ENCODE data around the gene DOK5. TPM values are rescaled to one million over a fixed set of nuclear protein-coding genes. Genes with fewer than 3 reads are reported as not detected.

DOK5 gene
- total RNA-seq, 1 experiment from 2014 or later: not detected

DNA sequence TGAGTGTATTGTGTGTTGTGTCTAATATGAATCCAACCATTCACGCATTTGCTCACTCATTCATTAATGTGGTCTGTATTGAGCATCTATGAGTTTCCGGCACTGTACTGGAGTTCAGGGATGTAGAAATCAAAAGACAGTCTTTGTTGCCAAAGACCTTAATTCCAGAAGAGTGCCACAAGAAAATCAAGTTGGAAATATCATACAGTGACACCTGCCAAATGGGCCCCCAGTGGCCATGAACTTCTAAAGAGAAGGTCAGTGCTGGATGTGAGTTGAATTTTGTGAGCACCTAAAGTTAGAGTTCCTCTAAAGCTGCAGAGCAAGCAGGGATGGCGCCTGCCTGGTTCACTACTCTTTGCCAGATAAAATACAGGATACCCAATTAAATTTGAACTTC lies 175.9 kb downstream of the DOK5 start:
- Mint-ChIP-seq H3K27ac (ENCODE audit: unreplicated experiment) (no peak overlapping the region), H3K4me3 (ENCODE audit: unreplicated experiment) (no peak overlapping the region), H3K9me3 (ENCODE audit: unreplicated experiment) (no peaks in the 10 kb centered on the region), H3K36me3 (ENCODE audit: insufficient read depth, unreplicated experiment) (no peaks in the 10 kb centered on the region), H3K27me3 (ENCODE audit: insufficient read depth, unreplicated experiment) (peaks cover 3% of the 10 kb centered on the region), H3K4me1 (ENCODE audit: low read depth, unreplicated experiment) (no peaks in the 10 kb centered on the region)
- POLR2A ChIA-PET: no interaction called here
- Histone ChIP-seq H3K4me1 (peaks cover 7% of the 10 kb centered on the region), H3K36me3 (ENCODE audit: control insufficient read depth, insufficient read depth, low read length) (no peaks in the 10 kb centered on the region), H3K4me3 (ENCODE audit: low read depth, low read length) (no peak overlapping the region), H3K27me3 (replicated peaks; ENCODE audit: control insufficient read depth, insufficient read depth, low read length) (no peaks in the 10 kb centered on the region), H3K9me3 (no peaks in the 10 kb centered on the region)
- no TSS peak for BruUV-seq (replicated peaks)
- intact Hi-C loops (cut with micrococcal nuclease; ENCODE audit: unreplicated experiment): no loop called here
- CTCF ChIA-PET: no interaction called here
- no peak for DNase-seq
- TF ChIP-seq, protein P1, sequence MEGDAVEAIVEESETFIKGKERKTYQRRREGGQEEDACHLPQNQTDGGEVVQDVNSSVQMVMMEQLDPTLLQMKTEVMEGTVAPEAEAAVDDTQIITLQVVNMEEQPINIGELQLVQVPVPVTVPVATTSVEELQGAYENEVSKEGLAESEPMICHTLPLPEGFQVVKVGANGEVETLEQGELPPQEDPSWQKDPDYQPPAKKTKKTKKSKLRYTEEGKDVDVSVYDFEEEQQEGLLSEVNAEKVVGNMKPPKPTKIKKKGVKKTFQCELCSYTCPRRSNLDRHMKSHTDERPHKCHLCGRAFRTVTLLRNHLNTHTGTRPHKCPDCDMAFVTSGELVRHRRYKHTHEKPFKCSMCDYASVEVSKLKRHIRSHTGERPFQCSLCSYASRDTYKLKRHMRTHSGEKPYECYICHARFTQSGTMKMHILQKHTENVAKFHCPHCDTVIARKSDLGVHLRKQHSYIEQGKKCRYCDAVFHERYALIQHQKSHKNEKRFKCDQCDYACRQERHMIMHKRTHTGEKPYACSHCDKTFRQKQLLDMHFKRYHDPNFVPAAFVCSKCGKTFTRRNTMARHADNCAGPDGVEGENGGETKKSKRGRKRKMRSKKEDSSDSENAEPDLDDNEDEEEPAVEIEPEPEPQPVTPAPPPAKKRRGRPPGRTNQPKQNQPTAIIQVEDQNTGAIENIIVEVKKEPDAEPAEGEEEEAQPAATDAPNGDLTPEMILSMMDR (IDR thresholded peaks at IDR 0.05; ENCODE audit: insufficient read depth in 1 of 2, low read depth in 1 of 2, low read length in 1 of 2, severe bottlenecking in 1 of 2, unreplicated experiment in 1 of 2): no peak

DNA sequence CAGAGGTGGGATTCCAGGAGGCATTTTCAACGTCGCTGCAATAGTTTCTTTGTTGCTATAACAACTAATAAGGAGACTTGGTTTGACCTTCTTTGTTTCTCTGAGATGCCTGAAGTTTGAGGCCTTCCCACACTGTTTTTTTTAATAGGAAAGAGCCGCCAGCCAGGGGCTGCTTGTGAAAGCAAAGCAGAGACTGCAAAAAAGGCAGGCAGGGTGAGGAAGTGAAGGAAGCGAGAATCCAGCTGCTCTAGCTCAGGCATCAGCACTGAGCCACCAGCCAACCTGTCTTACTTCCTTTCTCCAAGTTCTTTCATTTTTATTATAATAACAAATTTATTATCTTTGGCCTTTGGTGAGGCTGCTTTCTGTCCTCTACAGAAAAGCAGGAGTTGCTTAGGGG lies 179.1 kb downstream of the DOK5 start:
- H3K4me3 ChIP-seq (ENCODE audit: low read depth, low read length): no peak overlapping the region
- DNase-seq: no peak
- CTCF ChIA-PET: no interaction called here
- Mint-ChIP-seq H3K27me3 (ENCODE audit: insufficient read depth, unreplicated experiment) (peaks cover 3% of the 10 kb centered on the region), H3K4me1 (ENCODE audit: low read depth, unreplicated experiment) (peaks cover 4% of the 10 kb centered on the region), H3K9me3 (ENCODE audit: unreplicated experiment) (peaks cover 10% of the 10 kb centered on the region), H3K27ac (ENCODE audit: unreplicated experiment) (no peak overlapping the region), H3K4me3 (ENCODE audit: unreplicated experiment) (no peak overlapping the region), H3K36me3 (ENCODE audit: insufficient read depth, unreplicated experiment) (no peaks in the 10 kb centered on the region)
- no TSS peak for BruUV-seq (replicated peaks)
- POLR2A ChIA-PET: no interaction called here
- TF ChIP-seq, protein P1 (IDR thresholded peaks at IDR 0.05; ENCODE audit: insufficient read depth in 1 of 2, low read depth in 1 of 2, low read length in 1 of 2, severe bottlenecking in 1 of 2, unreplicated experiment in 1 of 2): no peak
- H3K36me3 ChIP-seq (ENCODE audit: control insufficient read depth, insufficient read depth, low read length): no peaks in the 10 kb centered on the region
- H3K4me1 ChIP-seq: peaks cover 18% of the 10 kb centered on the region
- intact Hi-C loops (cut with micrococcal nuclease; ENCODE audit: unreplicated experiment): no loop called here
- H3K27me3 ChIP-seq (replicated peaks; ENCODE audit: control insufficient read depth, insufficient read depth, low read length): no peaks in the 10 kb centered on the region
- no peaks in the 10 kb centered on the region for H3K9me3 ChIP-seq

DNA sequence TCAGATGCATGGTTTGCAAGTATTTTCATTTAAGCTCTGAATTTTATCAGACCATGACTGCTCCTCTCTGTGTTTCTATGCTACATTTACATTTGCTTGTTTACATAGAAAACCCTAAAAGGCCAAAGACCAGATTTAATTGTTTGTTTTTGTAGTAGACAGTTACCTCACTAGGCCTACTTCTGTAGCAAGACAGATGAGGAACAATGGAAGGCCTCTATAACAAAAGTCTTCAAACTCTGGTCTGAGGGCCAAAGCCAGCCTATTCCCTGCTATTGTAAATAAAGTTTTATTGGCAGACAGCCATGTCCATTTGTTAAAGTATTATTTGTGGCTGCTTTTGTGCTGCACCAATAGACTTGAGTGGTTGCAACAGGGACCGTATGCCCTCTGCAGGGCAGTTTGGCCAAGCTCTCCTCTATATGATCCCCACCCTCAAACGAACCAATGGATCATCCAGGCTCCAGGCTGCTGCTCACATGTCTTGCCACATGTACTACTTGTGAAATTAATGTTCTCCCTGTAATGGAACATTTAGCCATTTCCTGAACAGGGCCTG lies 182.0 kb downstream of the DOK5 start:
- Mint-ChIP-seq H3K9me3 (ENCODE audit: unreplicated experiment) (peaks cover 10% of the 10 kb centered on the region), H3K4me1 (ENCODE audit: low read depth, unreplicated experiment) (peaks cover 30% of the 10 kb centered on the region), H3K4me3 (ENCODE audit: unreplicated experiment) (no peak overlapping the region), H3K27ac (ENCODE audit: unreplicated experiment) (no peak overlapping the region), H3K27me3 (ENCODE audit: insufficient read depth, unreplicated experiment) (no peaks in the 10 kb centered on the region), H3K36me3 (ENCODE audit: insufficient read depth, unreplicated experiment) (no peaks in the 10 kb centered on the region)
- BruUV-seq (replicated peaks): no TSS peak
- intact Hi-C loops (cut with micrococcal nuclease; ENCODE audit: unreplicated experiment): no loop called here
- peaks cover 42% of the 10 kb centered on the region for H3K4me1 ChIP-seq
- TF ChIP-seq, protein P1 (IDR thresholded peaks at IDR 0.05; ENCODE audit: insufficient read depth in 1 of 2, low read depth in 1 of 2, low read length in 1 of 2, severe bottlenecking in 1 of 2, unreplicated experiment in 1 of 2): no peak
- no peak overlapping the region for H3K4me3 ChIP-seq (ENCODE audit: low read depth, low read length)
- ChIA-PET POLR2A (no interaction called here), CTCF (no interaction called here)
- no peaks in the 10 kb centered on the region for H3K27me3 ChIP-seq (replicated peaks; ENCODE audit: control insufficient read depth, insufficient read depth, low read length)
- DNase-seq: no peak
- H3K9me3 ChIP-seq: 0 out of 2 replicates have a peak, but pooled peaks cover 4% of the 10 kb centered on the region
- no peaks in the 10 kb centered on the region for H3K36me3 ChIP-seq (ENCODE audit: control insufficient read depth, insufficient read depth, low read length)
